ENCODE measurements around the gene SAMD13.

Gene SAMD13, protein sequence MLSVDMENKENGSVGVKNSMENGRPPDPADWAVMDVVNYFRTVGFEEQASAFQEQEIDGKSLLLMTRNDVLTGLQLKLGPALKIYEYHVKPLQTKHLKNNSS

GRCh38 chr1:84301004-84301784, at the start of gene SAMD13:
Gene SAMD13 (plus strand): TSS chr1:84301708. CDS start chr1:84303235, 1,527 bp downstream.
- intact Hi-C loops (cut with DNase I) = no loop called here
- DNase-seq = peak in 8 of 10 donors; percentile 25 to 90 (median 66)

GRCh38 chr1:84253036-84253435, 48.5 kb upstream of the SAMD13 start:
- DNase-seq = no peak
- intact Hi-C loops (cut with DNase I) = no loop called here

DNA sequence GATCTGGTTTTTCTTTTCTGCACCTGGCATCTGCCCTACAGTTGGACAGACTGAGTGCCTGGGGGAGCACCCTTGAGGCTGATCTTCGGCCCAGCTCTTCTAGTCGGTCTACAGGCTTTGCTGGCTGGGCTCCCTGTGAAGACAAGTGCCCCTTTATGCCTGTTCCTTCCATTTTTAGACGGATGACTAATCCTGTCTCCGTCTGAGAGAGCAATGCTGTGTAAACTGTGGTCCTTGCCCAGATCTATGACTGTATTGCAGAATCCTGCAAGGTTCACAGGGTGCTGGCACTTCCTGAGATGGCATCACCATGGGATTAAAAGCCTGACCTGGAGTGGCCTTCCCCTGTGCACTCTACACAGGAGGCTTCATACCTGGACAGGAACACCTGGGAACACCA, 47.6 kb upstream of the SAMD13 start:
- DNase-seq = peak; percentile 41 to 95 (median 82)
- intact Hi-C loops (cut with DNase I) = loop anchor here (2.0 kb wide), 1 partner anchor 45 kb away; no protein-coding TSS in a partner anchor

DNA sequence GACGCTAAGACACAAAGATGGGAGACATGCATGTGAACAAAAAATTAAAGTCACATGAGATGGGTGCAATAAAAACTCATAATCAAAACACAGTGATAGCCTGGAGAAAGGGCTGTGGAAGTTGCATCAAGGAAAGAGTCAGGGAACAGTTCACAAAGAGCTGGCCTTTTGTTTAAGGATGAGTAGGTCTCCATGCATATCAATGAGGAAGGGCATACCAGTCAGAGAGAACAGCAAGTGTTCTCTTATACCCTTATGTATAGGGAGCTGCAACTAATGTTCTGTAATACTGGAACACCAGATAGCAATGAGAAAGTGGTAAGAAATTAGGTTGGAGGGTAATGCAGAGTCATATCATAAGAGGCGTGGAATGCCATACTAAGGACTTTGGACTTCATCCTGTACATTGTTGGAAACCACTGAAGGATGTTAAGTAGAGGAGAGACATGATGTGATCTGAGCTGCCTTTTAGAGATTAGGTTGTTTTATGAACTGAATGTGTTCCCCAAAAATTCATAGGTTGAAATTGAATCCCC, 46.7 kb upstream of the SAMD13 start:
- intact Hi-C loops (cut with DNase I) = loop anchor here (2.0 kb wide), 1 partner anchor 44 kb away; no protein-coding TSS in a partner anchor

GRCh38 chr1:84255582-84255981, 45.9 kb upstream of the SAMD13 start:
- DNase-seq = no peak
- intact Hi-C loops (cut with DNase I) = loop anchor here (2.0 kb wide), 1 partner anchor 43 kb away; no protein-coding TSS in a partner anchor

More for the DNA sequence above, 46.7 kb upstream of the SAMD13 start:
- DNase-seq = no peak

- DNase-seq = no peak
- intact Hi-C loops (cut with DNase I) = no loop called here
Measured at GRCh38 chr1:84257617-84258016, 43.9 kb upstream of the SAMD13 start.

GRCh38 chr1:84259376-84259775, 42.1 kb upstream of the SAMD13 start:
- no peak for DNase-seq
- intact Hi-C loops (cut with DNase I) = no loop called here

- DNase-seq = no peak
- intact Hi-C loops (cut with DNase I) = no loop called here
Measured at GRCh38 chr1:84259989-84260388, 41.5 kb upstream of the SAMD13 start.

DNA sequence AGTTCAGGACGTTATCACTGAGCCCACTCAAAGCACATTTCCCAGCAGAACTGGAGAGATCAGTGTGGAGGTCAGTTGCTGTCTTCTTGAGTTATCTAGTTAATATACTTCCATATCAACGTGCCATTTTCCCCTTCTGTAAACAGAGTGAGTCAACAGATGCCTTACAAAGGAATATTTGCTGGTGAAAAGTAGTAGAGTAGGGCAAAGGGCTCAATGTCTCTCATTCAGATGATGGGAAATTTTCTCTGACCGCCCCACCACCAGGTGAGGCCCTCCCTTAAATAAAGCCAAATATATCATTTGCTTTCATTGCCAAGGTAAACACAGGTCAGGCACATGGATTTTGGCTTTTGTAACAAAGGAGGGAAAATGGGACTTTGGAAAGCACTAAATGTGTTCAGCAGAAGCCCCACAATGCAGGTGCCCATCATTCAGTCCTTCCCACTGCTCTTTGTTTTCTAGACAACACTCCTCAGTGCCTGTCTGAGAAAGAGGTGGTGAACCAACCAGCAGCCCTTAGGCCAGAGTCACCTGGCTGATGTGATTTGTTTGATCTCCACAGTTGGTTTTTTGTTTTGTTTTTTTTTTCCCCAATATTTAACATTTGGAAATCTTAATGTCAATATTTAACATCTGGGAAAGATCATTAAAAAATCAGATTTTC, 40.5 kb upstream of the SAMD13 start:
- intact Hi-C loops (cut with DNase I) = no loop called here
- no peak for DNase-seq

DNA sequence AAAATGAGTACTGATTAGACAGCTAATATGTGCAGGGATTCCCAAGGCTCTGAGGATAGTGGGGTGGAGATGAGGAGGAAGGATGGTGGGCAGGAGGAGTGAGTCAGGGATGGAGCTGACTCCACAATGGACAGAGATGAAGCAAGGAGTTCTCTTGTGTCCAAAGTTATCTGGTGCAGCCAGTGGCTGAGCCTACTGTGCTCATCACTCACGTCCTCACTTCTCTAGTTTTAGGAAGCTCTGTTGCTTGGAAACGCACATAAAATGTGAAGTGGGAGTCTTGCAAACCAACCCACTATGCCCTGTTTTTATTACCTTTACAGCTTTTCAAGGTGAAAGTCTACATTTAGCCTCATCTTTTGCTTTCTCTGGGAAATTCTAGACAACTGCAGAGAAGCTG, 36.5 kb upstream of the SAMD13 start:
- peak in 5 of 10 donors; percentile 12 to 83 (median 31) for DNase-seq
- intact Hi-C loops (cut with DNase I) = no loop called here

DNA sequence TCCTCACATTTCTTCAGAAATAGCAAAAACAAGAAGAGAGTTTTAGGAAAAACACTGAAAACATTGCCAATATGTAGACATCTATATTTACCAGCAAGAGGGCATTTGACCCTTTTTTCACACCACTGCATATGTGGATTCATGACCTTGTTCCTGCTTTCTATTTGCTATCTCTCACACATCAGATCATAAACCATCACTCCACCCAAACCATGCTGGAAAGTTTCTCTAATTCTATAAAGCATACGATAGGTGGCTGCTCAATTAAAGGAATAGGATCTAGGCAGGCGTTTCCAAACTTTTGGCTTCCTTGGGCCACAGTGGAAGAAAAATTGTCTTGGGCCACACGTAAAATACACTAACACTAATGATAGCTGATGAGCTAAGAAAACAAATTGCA, 35.6 kb upstream of the SAMD13 start:
- DNase-seq = no peak
- intact Hi-C loops (cut with DNase I) = no loop called here

GRCh38 chr1:84266748-84267147, 34.8 kb upstream of the SAMD13 start:
- intact Hi-C loops (cut with DNase I) = no loop called here
- no peak for DNase-seq

- no peak for DNase-seq
- intact Hi-C loops (cut with DNase I) = no loop called here
Measured at GRCh38 chr1:84267476-84267875, 34.0 kb upstream of the SAMD13 start.

DNA sequence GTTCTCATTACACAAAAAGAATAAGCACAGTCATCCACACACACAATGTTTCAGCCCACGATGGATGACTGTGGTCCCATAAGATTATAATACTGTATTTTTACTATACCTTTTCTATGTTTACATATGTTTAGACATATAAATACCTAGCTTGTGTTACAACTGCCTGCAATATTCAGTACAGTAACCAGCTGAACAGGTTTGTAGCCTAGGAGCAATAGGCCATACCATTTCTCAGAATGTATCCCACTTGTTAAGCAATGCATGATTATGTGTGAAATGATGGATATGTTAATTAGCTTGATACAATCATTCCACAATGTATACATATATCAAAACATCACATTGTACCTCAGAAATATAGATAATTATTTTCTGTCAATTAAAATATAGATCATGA, 33.2 kb upstream of the SAMD13 start:
- DNase-seq = no peak
- intact Hi-C loops (cut with DNase I) = no loop called here

- intact Hi-C loops (cut with DNase I) = no loop called here
- DNase-seq = no peak
Measured at GRCh38 chr1:84269306-84269705, 32.2 kb upstream of the SAMD13 start.

- intact Hi-C loops (cut with DNase I) = no loop called here
- no peak for DNase-seq
Measured at GRCh38 chr1:84271441-84272151, 29.9 kb upstream of the SAMD13 start.

GRCh38 chr1:84272401-84272800, 29.1 kb upstream of the SAMD13 start:
- no peak for DNase-seq
- intact Hi-C loops (cut with DNase I) = no loop called here

- intact Hi-C loops (cut with DNase I) = no loop called here
- DNase-seq = no peak
Measured at GRCh38 chr1:84277343-84278059, 24.0 kb upstream of the SAMD13 start.

DNA sequence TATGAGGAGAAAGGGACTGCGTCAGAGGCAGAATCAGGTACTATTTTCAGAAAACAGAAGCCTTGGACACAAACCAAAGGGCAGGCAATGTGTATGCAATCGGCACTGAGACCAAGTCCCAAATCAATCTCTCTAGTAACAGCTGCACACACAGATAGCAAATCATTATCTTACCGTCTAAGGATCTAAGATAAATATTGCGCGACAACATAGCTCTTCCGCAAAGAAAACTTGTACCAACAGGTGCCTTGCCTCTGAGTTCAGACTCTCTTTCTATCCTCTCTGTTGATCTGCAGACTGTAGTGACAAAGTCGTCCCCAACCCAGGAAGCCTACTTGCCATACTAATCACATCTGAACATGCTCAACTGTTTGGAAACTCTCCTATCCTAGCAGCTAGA, 22.6 kb upstream of the SAMD13 start:
- no peak for DNase-seq
- intact Hi-C loops (cut with DNase I) = no loop called here

DNA sequence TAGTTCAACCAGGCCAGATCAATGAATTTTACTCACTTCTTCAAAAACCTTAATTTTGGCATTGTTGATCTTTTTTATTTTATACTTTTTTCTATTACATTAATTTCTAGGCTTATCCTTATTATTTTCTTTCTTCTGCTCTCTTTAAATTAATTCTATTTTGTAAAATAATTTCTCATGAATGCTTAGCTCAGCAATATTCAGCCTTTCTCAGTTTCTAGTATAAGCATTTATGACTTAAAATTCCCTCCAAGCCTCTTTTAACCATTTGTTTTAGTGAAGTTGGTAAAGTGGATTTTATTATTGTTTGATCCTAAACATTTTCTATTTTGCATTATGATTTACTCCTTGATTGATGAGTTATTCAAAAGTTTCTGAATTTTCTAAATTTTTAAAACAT, 20.6 kb upstream of the SAMD13 start:
- DNase-seq = no peak
- intact Hi-C loops (cut with DNase I) = no loop called here

Data from posterior cingulate gyrus (tissue), 11 donors.